22Rv1 (cell line): ENCODE results near the gene SLC12A7.

Source experiments
- CTCF ChIP-seq: fragments of 450-650 bp; IDR thresholded peaks from 2 replicates; pipeline ENCODE4 v1.5.1; 2017; ENCODE audit warnings: mild to moderate bottlenecking
- ZFX ChIP-seq: fragments of 450-650 bp; IDR thresholded peaks from 2 replicates; pipeline ENCODE4 v1.6.1; 2017; ENCODE audit warnings: antibody characterized with exemption, borderline replicate concordance

- no peak for TF ChIP-seq CTCF
- TF ChIP-seq ZFX, result no peak
Measured at GRCh38 chr5:1078206-1078605, 33.7 kb downstream of the SLC12A7 start.
